Endothelial cell of umbilical vein (primary cell): Measurements from ENCODE around the gene DLGAP4. TPM values are rescaled to one million over a fixed set of nuclear protein-coding genes. Genes with fewer than 3 reads are reported as not detected.

ENCODE experiments used
- polyA plus RNA-seq, 4 experiments: library from polyadenylated mRNA; depleted of rRNA in 3 of 4; stranded (reverse) in 3 of 4; unstranded in 1 of 4; fragments of >200 nt; gene quantifications; 2 replicates each; pipeline versions ENCODE4 v1.2.1 to v1.2.3, GENCODE V29; 2011 to 2012; ENCODE audit warnings: missing spikeins in 1 of 4
- small RNA-seq: library from RNA; depleted of rRNA; stranded (forward); fragments of <200 nt; gene quantifications from one replicate; pipeline ENCODE3, GENCODE V24; 2012; ENCODE audit warnings: low replicate concordance, low read depth; ENCODE audit not compliant: insufficient read depth, insufficient read length
- total RNA-seq: library from RNA; stranded (reverse); gene quantifications from 2 replicates; pipeline ENCODE4 v1.2.3, GENCODE V29; 2021

Gene DLGAP4
- total and polyA plus RNA-seq, 2 donors (not counting 3 experiments of a cell fraction or from before 2014, with no cell fraction given): 57.5 to 125 TPM

Small RNA genes lying within 50 kb of the gene (small RNA-seq; reads per million reads assigned to genes)
- gene RF00017: not detected

Other genes starting within 250 kb of the DLGAP4 start
- gene EPB41L1, start 151.6 kb upstream of the DLGAP4 start, total RNA-seq: 11.1 and 12.2 TPM in 2 replicates
- 6.1 and 18.9 TPM in 2 replicates for gene EPB41L1, start 151.6 kb upstream of the DLGAP4 start, polyA plus RNA-seq
- 21.9 and 23.2 TPM in 2 replicates for gene AAR2, start 69.9 kb upstream of the DLGAP4 start, total RNA-seq
- 29.4 and 33.6 TPM in 2 replicates for gene AAR2, start 69.9 kb upstream of the DLGAP4 start, polyA plus RNA-seq
- gene MYL9, start 235.2 kb downstream of the DLGAP4 start, total RNA-seq: 90.4 and 116 TPM in 2 replicates
- 41.7 and 55.7 TPM in 2 replicates for gene MYL9, start 235.2 kb downstream of the DLGAP4 start, polyA plus RNA-seq